HG02981 (cell line): ENCODE data around the gene VPS33B.
"Not testable (repeated sequence)": the region's sequence is repeated elsewhere in the genome, so short reads cannot be mapped to it uniquely, and the experiment has no call there.

ENCODE experiments used
- ATAC-seq: cut with Tn5 transposase; IDR thresholded peaks from one replicate; pipeline ENCODE4 v1.9.1; 2021; ENCODE audit warnings: mild to moderate bottlenecking, moderate library complexity; ENCODE audit not compliant: unreplicated experiment

The VPS33B gene

DNA sequence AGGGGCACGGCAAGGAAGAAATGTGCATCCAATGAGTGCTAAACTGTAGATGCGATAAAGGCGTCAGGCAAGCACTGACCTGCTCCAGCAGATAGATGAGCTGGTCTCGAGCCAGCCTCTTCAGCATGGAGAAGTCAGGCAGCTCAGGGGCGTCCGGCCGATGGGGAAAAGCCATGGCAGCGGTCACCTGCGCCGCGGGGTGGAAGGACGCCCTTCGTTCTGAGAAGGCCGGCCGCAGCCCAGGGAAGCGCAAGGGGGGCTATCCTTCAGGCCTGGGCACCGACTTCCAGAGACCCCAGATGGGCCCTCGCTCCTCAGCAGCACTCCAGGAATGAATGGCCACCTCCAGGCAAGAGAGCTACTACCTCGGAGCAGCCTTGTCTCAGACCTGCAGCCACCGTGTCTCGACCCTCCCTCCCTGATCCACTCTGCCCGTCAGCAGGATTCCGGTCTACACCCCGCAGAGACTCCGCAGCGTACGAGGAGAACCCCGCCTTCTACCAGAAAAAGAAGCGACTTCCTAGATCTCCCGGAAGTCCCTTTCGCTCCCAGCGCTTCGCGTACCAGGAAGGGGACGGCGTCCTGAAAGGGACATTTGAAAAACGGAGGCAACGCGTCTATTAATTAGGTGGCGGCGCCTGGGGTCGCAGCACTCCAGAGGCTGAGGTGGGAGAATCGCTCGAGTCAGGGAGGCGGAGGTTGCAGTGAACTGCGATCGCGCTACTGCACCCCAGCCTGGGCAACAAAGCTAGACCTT is at the start of gene VPS33B:
Gene VPS33B (minus strand): TSS at position 520 of the 757 bp plus-strand sequence. CDS start 345 bp downstream, at position 175.
- peak; percentile 60 for ATAC-seq

DNA sequence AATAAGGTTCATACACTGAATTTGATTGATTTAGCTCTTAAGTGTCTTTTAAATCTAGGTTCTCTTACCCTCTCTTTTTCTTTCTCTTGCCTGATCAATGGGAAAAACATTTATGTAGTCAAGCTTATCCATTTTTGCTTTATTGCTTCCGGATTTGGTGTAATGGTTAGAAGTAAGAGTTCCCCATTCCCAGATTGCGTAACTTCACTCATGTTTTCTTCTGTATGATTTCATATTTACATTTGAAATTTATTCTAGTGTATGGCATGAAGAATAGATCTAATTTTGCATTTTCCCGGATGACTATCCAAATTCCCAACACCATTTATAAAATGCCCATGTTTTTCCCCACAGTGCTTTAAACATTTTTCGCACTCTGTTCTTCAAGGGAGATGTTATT is 49.8 kb upstream of the VPS33B start:
- no peak for ATAC-seq

GRCh38 chr15:91070872-91071271 is 48.5 kb upstream of the VPS33B start:
- no peak for ATAC-seq

GRCh38 chr15:91068966-91069365 is 46.6 kb upstream of the VPS33B start:
- no peak for ATAC-seq

- ATAC-seq = no peak
These were observed 46.0 kb upstream of the VPS33B start for GRCh38 chr15:91068436-91068835.

- ATAC-seq = no peak
These were observed 44.6 kb upstream of the VPS33B start for GRCh38 chr15:91067036-91067435.

DNA sequence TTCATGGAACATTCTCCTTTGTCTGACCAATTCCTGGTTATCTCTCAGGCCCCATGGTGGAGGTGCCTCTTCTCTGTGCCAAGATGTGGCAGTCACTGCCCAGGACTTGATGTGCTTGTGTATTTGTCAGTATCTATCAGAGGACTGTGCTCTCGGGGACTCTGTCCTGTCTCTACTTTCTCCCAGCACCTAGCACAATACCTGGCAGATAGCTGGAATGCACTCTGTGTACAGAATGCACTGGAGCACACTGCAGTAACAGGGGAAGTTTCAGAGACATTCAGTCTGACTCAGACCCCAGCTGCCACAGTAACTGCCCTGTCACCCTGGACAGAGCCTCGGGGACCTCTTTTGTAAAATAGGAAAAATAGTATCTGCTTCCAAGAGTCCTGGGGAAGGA is 43.1 kb upstream of the VPS33B start:
- no peak for ATAC-seq

- no peak for ATAC-seq
These were observed 39.6 kb upstream of the VPS33B start for GRCh38 chr15:91061997-91062396.

GRCh38 chr15:91061230-91061629 is 38.8 kb upstream of the VPS33B start:
- no peak for ATAC-seq

DNA sequence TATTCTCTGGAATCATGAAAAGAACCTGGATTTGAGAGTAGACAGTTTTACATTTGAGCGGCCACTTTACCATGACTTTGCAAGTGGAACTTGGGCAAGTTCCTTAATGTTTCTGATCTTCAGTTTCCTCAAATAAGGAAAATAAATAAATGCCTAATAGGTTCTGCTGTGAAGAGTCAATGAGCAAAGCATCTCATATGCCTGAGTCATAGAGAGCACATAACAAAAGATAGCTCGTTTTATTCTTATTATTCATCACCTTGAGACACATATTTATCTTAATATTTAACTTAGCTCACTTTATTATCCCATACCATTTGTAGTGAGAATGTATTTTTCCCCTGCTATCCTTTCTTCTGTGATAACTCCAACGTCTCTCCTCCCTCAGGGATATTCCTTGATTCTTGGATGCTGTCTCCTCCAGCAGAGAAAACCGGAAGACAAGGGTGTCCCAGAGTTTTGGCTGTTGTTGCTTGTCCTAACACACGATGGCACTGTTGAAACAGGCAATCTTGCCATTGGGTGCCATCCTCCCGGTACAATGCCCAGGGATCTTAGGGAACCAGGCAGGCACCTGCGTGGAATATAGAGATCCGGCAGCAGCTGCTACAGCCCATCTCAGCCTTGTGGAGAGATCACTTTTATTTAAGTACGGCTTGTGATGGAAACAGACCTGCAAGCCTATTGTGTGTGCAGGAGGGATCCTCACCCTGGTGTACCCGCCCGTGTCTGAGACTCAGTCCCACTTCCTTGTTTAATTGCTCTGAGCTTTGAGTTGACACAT is 33.3 kb upstream of the VPS33B start:
- peak; percentile 56 for ATAC-seq

DNA sequence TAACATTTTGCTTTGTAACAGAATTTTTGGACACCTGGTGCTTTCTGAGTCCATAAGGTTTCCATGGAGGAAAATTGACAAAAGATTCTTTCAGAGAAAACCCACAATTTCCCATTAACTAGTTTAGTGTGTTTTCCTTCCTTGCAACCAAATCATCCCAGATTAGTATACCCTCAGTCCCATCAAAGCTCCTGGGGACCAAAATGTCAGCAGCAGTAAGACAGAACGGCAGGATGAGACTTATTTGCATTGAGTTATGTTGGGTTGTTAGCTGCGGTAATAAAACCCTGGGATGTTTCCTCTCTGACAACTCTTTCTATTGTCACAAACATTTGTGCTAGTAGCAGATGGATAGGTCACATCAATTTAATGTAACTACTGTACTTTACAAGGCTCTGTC is 32.4 kb upstream of the VPS33B start:
- no peak for ATAC-seq

GRCh38 chr15:91051248-91051647 is 28.9 kb upstream of the VPS33B start:
- no peak for ATAC-seq

GRCh38 chr15:91050128-91050455 is 27.7 kb upstream of the VPS33B start:
- no peak for ATAC-seq

DNA sequence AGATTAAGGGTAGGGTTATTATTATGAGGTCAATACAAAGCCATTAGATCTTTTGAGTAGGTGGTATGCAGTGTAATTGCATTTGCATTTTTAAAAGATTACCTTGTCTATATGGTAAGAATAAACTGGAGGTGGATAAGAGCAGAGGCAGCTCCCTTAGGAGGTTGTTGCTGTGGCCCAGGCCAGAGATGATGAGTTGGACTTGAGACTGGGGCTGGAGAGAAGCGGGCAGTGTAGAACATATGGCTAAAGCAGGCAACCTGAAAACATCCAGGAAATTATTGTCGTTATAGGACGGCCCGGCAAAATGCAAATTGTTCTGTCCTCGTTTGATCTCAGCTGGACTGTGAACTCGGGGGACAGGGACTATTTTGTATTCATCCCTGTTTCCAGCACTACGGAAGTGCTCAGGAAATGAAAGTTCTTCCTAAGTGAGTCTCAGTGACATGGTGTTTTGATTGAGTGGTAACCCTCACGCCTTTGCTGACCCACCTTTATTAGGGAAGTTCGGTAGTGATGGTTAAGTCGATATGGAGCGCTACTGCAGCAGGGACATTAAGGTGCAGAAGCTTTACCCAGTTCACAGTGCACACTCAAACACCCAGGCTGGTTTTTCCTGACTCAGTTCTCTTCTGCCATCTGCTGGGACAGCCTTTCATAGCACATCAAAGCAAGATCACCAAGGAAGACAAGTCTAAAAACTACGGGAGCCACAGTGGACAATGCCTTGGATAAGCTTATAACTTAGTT is 27.2 kb upstream of the VPS33B start:
- ATAC-seq = peak; percentile 86

DNA sequence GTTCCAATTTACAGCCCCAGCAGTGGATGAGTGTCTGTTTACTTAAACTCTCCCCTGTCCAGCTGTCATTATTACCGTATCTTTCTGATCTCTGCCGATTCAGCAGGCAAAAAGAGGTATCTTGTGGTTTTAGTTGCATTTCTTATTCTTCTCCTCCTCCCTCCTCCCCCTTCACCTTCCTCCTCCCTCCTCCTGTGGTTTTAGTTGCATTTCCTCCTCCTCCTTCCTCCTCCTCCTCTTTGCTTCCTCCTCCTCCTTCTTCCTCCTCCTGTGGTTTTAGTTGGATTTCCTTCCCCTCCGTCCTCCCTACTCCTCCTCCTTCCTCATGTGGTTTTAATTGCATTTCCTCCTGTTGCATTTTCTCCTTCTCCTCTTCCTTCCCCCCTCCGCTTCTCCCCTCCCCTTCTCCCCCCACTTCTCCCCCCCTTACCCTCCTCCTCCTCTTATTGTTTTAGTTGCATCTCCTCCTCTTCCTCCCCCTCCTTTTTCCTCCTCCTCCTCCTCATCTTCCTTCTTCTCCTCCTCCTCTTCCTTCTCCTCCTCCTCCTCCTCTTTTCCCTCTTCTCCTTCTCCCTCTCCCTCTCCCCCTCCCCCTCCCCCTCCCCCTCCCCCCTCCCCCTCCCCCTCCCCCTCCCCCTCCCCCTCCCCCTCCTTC is 25.3 kb upstream of the VPS33B start:
- no peak for ATAC-seq

DNA sequence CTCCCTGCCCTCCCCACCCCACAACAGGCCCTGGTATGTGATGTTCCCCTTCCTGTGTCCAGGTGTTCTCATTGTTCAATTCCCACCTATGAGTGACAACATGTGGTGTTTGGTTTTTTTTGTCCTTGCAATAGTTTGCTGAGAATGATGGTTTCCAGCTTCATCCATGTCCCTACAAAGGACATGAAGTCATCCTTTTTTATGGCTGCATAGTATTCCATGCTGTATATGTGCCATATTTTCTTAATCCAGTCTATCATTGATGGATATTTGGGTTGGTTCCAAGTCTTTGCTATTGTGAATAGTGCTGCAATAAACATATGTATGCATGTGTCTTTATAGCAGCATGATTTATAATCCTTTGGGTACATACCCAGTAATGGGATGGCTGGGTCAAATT is 23.7 kb upstream of the VPS33B start:
- ATAC-seq = not testable (repeated sequence)

DNA sequence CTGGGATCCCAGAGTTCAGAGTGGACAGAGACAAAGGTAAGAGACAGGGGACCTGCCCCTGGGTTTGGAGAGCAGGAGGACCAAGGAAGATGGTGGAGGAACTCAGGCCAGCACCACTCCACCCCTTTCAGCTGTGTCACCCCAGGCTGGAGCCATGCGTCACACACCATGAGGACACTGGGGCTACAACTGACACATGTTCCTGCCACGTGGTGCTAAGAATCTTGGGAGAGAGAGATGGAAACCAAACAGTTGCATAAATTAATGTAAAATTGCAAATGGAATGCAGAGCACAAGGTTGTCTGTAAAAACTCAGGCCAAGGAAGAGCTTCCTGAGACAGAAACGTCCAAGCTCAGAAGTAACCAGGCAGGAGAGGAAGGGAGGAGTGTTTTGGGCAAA is 22.7 kb upstream of the VPS33B start:
- no peak for ATAC-seq

- no peak for ATAC-seq
These were observed 20.9 kb upstream of the VPS33B start for GRCh38 chr15:91043202-91043874.

- no peak for ATAC-seq
These were observed 18.5 kb upstream of the VPS33B start for GRCh38 chr15:91040856-91041255.

DNA sequence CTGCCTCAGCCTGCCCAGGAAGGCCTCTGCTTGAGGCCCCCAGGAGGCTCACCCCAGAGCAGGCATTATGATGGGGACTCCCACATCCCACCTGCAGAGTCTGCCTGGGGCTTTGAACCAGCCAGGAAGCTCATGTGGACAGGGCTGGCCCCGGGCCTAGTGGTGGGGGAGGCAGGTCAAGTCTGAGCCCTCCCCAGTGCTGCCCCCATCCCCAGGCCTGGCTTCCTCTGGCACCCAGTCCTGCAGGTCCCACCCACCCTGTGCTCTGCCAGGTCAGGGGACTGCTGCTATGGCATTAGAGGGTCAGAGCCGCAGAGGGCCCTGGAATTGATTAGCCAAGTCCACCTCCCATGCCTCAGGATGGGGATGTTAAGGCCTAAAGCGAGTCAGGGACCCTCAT is 17.6 kb upstream of the VPS33B start:
- ATAC-seq = no peak
